GM12878 (cell line): Measurements from ENCODE around the gene UBL4B.

Source experiments
- CHD4 ChIP-seq: fragments of 200-600 bp; sonication (generic); IDR thresholded peaks from 2 replicates; pipeline ENCODE4 v1.6.1; 2016; ENCODE audit warnings: mild to moderate bottlenecking
- EED ChIP-seq: sonication (generic); IDR thresholded peaks from 2 replicates; pipeline ENCODE4 v1.6.1; 2016; ENCODE audit warnings: antibody characterized with exemption, low read depth
- POLR2A ChIP-seq: IDR thresholded peaks from 2 replicates; pipeline ENCODE4 v1.6.1; 2011; ENCODE audit warnings: low read depth, mild to moderate bottlenecking, low read length
- SP1 ChIP-seq: IDR thresholded peaks from one replicate; pipeline ENCODE4 v1.6.1; 2011; ENCODE audit warnings: low read depth, low read length
- TBL1XR1 ChIP-seq: IDR thresholded peaks from 2 replicates; pipeline ENCODE4 v1.6.1; 2012; ENCODE audit warnings: low read depth, low read length, improper control_type of control experiment
- TF ChIP-seq, protein P1 (sequence below), 3 experiments: IDR thresholded peaks in 2 of 3; conservative IDR thresholded peaks in 1 of 3; 2 replicates each; pipeline ENCODE4 v1.5.1; 2011; ENCODE audit warnings: low read depth in 3 of 3, low read length in 3 of 3, mild to moderate bottlenecking in 3 of 3, control low read depth in 2 of 3, moderate library complexity in 2 of 3, inconsistent platforms in 1 of 3, mixed read lengths in 1 of 3; ENCODE audit not compliant: control insufficient read depth in 2 of 3, insufficient read depth in 1 of 3; ENCODE audit errors: extremely low read depth in 1 of 3
- TF ChIP-seq, protein P2 (sequence below): IDR thresholded peaks from 2 replicates; pipeline ENCODE4 v1.6.1; 2012; ENCODE audit warnings: low read depth, low read length, improper control_type of control experiment

DNA sequence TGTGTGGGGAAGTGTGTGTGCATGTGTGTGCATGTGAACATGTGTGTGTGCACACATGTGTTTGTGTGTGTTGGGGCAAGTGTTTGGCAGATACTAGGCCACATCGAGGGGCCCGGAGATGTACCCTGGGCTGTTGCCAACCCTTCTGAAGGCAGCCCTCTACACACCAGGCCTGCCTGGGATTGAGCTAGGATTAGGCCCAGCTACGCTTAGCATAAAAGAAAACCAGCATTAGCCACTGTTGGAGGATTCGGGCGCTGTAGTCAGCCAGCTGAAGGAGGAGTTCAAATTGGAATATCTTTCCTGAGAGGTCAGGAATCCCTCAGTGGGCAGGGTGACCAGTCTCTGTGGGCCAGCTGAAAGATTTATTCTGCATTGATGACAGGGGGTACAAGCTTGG, 31.2 kb upstream of the UBL4B start:
- TF ChIP-seq, protein P1, sequence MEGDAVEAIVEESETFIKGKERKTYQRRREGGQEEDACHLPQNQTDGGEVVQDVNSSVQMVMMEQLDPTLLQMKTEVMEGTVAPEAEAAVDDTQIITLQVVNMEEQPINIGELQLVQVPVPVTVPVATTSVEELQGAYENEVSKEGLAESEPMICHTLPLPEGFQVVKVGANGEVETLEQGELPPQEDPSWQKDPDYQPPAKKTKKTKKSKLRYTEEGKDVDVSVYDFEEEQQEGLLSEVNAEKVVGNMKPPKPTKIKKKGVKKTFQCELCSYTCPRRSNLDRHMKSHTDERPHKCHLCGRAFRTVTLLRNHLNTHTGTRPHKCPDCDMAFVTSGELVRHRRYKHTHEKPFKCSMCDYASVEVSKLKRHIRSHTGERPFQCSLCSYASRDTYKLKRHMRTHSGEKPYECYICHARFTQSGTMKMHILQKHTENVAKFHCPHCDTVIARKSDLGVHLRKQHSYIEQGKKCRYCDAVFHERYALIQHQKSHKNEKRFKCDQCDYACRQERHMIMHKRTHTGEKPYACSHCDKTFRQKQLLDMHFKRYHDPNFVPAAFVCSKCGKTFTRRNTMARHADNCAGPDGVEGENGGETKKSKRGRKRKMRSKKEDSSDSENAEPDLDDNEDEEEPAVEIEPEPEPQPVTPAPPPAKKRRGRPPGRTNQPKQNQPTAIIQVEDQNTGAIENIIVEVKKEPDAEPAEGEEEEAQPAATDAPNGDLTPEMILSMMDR (IDR thresholded peaks at IDR 0.05 in 2 of 3, conservative IDR thresholded peaks at IDR 0.05 in 1 of 3; ENCODE audit: control insufficient read depth in 2 of 3, extremely low read depth in 1 of 3, insufficient read depth in 1 of 3, low read depth in 3 of 3, low read length in 3 of 3): no peak
- no peak for TF ChIP-seq POLR2A
- TF ChIP-seq, protein P2, sequence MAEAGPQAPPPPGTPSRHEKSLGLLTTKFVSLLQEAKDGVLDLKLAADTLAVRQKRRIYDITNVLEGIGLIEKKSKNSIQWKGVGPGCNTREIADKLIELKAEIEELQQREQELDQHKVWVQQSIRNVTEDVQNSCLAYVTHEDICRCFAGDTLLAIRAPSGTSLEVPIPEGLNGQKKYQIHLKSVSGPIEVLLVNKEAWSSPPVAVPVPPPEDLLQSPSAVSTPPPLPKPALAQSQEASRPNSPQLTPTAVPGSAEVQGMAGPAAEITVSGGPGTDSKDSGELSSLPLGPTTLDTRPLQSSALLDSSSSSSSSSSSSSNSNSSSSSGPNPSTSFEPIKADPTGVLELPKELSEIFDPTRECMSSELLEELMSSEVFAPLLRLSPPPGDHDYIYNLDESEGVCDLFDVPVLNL: no peak
- TF ChIP-seq CHD4: no peak
- TF ChIP-seq EED: no peak
- no peak for TF ChIP-seq TBL1XR1
- no peak for TF ChIP-seq SP1
